Measurements from ENCODE around the gene MFRP. TPM values are rescaled to one million over a fixed set of nuclear protein-coding genes. Genes with fewer than 3 reads are reported as not detected.

The MFRP gene
- total RNA-seq, 2 experiments from 2014 or later, result not detected

DNA sequence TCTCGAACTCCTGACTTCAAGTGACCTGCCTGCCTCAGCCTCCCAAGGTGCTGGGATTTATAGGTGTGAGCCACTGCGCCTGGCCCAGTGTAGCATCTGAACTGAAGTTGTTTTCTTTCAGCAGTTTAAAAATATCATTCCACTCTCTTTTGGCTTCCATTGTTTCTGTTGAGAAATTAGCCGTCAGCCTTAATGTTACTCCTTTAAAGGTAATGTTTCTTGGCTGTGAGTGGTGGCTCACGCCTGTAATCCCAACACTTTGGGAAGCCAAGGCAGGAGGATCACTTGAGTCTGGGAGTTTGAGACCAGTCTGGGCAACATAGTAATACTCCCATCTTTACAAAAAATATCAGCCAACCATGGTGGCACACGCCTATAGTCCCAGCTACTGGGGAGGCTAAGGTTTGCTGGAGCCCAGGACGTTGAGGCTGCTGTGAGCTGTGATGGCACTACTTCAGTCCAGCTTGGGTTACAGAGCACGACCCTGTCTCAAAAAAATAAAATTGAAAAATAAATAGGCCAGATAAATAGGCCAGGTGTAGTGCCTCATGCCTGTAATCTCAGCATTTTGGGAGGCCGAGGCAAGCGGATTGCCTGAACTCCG lies 55.5 kb downstream of the MFRP start:
- Mint-ChIP-seq H3K4me1 (no peaks in the 10 kb centered on the region), H3K36me3 (peaks cover 33% of the 10 kb centered on the region), H3K27ac (no peak overlapping the region), H3K4me3 (no peak overlapping the region), H3K27me3 (no peaks in the 10 kb centered on the region), H3K9me3 (ENCODE audit: low read depth) (no peaks in the 10 kb centered on the region)
- CTCF ChIA-PET, result interaction anchor here (0.7 to 1.7 kb wide), 8 partner anchors 8 to 152 kb away, joined by 3 to 7 read pairs (median 3); no protein-coding TSS in a partner anchor
- no peak for DNase-seq
- ATAC-seq, result no peak

Small RNA genes lying within 50 kb of the gene (microRNA-seq; reads per million reads assigned to microRNA genes)
- not detected for gene MIR6756

Other genes starting within 250 kb of the MFRP start
- gene DPAGT1, start 244.9 kb downstream of the MFRP start, total RNA-seq, result 10 to 100 TPM; 65.1 to 77.1 TPM
- 10 to 100 TPM; 30.6 to 35.1 TPM for gene C2CD2L, start 239.4 kb downstream of the MFRP start, total RNA-seq
- gene HINFP, start 225.1 kb downstream of the MFRP start, total RNA-seq, result 10 to 100 TPM; 40.4 to 43.0 TPM
- not detected for gene ABCG4, start 197.7 kb downstream of the MFRP start, total RNA-seq
- 10 to 100 TPM; 21.2 to 22.2 TPM for gene NLRX1, start 178.0 kb downstream of the MFRP start, total RNA-seq
- under 1 TPM; 0.19 to 0.35 TPM for gene NHERF4, start 161.2 kb downstream of the MFRP start, total RNA-seq
- gene CBL, start 140.4 kb downstream of the MFRP start, total RNA-seq, result 10 to 100 TPM; 40.0 to 49.2 TPM
- gene MCAM, start 29.6 kb downstream of the MFRP start, total RNA-seq, result 1 to 10 TPM; 2.5 to 3.9 TPM
- gene RNF26, start 12.2 kb downstream of the MFRP start, total RNA-seq, result 10 to 100 TPM; 38.7 to 42.1 TPM
- not detected for gene C1QTNF5, start 5.8 kb downstream of the MFRP start, total RNA-seq
- under 1 TPM; 0.28 to 0.76 TPM for gene USP2, start 35.0 kb upstream of the MFRP start, total RNA-seq
- gene THY1, start 76.5 kb upstream of the MFRP start, total RNA-seq, result under 1 TPM in 1 of 2 experiments, not detected in 1; 0.30 TPM